GM06990 (cell line): ENCODE data around the gene OR1J1.
A peak's percentile ranks its signal among the peaks of the same experiment; 100 is the strongest.

ENCODE experiments used
- DNase-seq: peaks from one replicate; pipeline ENCODE4 v3.0.0-alpha.2; 2011; ENCODE audit not compliant: insufficient read length; ENCODE audit errors: extremely low read depth
- H3K27me3 ChIP-seq: replicated peaks from 2 replicates; pipeline ENCODE4 v1.6.0; 2011; ENCODE audit warnings: low read length; ENCODE audit not compliant: control insufficient read depth, insufficient read depth
- H3K36me3 ChIP-seq: 2 replicates; pipeline ENCODE4 v1.5.1; 2011; ENCODE audit warnings: low read length; ENCODE audit not compliant: control insufficient read depth, insufficient read depth
- H3K4me3 ChIP-seq: replicated peaks from 2 replicates; pipeline ENCODE4 v1.5.1; 2011; ENCODE audit warnings: low read depth, mild to moderate bottlenecking, control low read depth, low read length
- TF ChIP-seq, protein P1 (sequence below): IDR thresholded peaks from 2 replicates; pipeline ENCODE4 v1.5.1; 2011; ENCODE audit warnings: low read length, control low read depth, mild to moderate bottlenecking, inconsistent platforms; ENCODE audit not compliant: insufficient read depth, poor library complexity, severe bottlenecking

OR1J1 gene

GRCh38 chr9:122510502-122510901, 32.8 kb upstream of the OR1J1 start, which contains the start of gene OR1J2:
Gene OR1J2, plus strand, starts transcription at chr9:122510802. Its CDS starts 0 bp downstream, at chr9:122510802.
- H3K27me3 ChIP-seq, result no peaks in the 10 kb centered on the region
- TF ChIP-seq, protein P1, sequence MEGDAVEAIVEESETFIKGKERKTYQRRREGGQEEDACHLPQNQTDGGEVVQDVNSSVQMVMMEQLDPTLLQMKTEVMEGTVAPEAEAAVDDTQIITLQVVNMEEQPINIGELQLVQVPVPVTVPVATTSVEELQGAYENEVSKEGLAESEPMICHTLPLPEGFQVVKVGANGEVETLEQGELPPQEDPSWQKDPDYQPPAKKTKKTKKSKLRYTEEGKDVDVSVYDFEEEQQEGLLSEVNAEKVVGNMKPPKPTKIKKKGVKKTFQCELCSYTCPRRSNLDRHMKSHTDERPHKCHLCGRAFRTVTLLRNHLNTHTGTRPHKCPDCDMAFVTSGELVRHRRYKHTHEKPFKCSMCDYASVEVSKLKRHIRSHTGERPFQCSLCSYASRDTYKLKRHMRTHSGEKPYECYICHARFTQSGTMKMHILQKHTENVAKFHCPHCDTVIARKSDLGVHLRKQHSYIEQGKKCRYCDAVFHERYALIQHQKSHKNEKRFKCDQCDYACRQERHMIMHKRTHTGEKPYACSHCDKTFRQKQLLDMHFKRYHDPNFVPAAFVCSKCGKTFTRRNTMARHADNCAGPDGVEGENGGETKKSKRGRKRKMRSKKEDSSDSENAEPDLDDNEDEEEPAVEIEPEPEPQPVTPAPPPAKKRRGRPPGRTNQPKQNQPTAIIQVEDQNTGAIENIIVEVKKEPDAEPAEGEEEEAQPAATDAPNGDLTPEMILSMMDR, result no peak
- no peak within 1 kb of the TSS for H3K4me3 ChIP-seq
- no peak for DNase-seq
- H3K36me3 ChIP-seq, result no peaks in the 10 kb centered on the region

DNA sequence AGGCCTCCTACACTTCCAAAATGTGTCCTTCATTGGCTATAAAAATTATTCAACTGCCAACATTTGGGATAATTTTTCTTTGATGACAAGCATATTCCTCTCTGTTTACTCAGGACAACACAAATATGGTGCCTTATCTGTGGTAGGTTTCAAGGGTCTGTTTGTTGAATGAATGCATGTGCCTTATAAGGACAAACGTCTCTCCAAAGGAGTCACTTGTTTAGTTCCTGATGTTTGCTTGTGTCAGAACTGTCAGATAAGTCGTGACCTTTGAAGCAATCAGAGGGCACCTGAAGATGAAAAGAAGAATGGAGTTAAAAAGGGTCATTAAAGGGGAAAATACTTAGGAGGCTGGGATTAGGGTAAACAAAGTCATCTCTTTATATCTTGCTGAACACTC, 29.2 kb upstream of the OR1J1 start:
- no peaks in the 10 kb centered on the region for H3K27me3 ChIP-seq
- no peaks in the 10 kb centered on the region for H3K36me3 ChIP-seq
- TF ChIP-seq, protein P1, result no peak
- no peak overlapping the region for H3K4me3 ChIP-seq
- DNase-seq, result no peak

DNA sequence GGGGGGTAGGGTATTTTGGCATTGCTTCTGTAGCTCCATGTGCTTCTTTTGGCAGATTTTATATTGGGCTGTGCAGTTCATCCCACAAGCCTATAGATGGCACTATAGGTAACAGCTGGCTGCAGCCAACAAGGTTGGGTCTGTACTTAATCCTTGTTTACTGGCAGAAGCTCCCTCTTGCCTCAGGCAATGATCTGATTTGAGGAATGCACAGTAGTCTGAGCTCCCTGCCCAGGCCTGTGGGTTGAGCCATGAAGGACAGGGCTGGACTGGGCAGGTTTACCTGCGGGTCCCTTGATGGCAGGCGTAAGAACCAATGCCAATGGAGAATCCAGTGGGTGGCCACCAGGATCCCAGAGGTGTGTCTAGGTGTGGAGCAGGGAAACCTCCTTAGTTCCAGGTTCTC, 21.2 kb upstream of the OR1J1 start:
- peak; percentile 4 for DNase-seq
- H3K27me3 ChIP-seq, result no peaks in the 10 kb centered on the region
- no peak overlapping the region for H3K4me3 ChIP-seq
- TF ChIP-seq, protein P1, result peak; percentile 84
- H3K36me3 ChIP-seq, result no peaks in the 10 kb centered on the region

- DNase-seq, result no peak
- no peaks in the 10 kb centered on the region for H3K36me3 ChIP-seq
- TF ChIP-seq, protein P1, result no peak
- H3K4me3 ChIP-seq, result no peak overlapping the region
- peaks cover 2% of the 10 kb centered on the region; the same call in 1 of the 2 replicates for H3K27me3 ChIP-seq
Observed at GRCh38 chr9:122479062-122479461, 1.3 kb upstream of the OR1J1 start.

GRCh38 chr9:122477346-122477745, 380 bp downstream of the OR1J1 start:
- H3K4me3 ChIP-seq, result no peak overlapping the region
- DNase-seq, result no peak
- TF ChIP-seq, protein P1, result no peak
- no peaks in the 10 kb centered on the region for H3K36me3 ChIP-seq
- H3K27me3 ChIP-seq, result peaks cover 2% of the 10 kb centered on the region; the same call in 1 of the 2 replicates

GRCh38 chr9:122475717-122476116, 2.0 kb downstream of the OR1J1 start:
- Histone ChIP-seq H3K27me3 (peaks cover 2% of the 10 kb centered on the region; the same call in 1 of the 2 replicates), H3K4me3 (no peak overlapping the region), H3K36me3 (no peaks in the 10 kb centered on the region)
- no peak for DNase-seq
- TF ChIP-seq, protein P1, result no peak
